ENCODE results near the gene CELF1.

Gene CELF1

GRCh38 chr11:47443028-47443700, 109.8 kb downstream of the CELF1 start:
- DNase-seq = peak; percentile 43

DNA sequence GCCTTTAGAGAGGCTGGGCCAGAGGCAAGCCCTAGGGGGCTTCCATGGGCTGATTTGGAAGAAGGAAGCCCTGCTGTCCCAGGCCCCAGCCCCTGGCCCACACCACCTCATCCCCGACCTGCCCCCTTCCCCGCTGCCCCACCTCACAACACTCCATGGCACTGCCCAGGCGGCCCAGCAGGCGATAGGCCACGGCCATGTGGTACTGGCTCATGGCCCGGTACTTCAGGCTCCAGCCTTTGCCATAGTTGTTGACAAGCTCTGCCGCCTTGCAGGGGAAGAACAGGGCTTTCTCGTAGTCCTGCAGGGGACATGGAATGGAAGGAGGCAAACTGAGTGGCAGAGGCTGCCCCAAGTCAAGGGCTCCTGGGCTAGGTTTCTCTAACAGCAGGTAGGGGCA, 110.4 kb downstream of the CELF1 start:
- DNase-seq = no peak

GRCh38 chr11:47441421-47441820, 111.5 kb downstream of the CELF1 start:
- no peak for DNase-seq

GRCh38 chr11:47440054-47440476, 112.9 kb downstream of the CELF1 start:
- no peak for DNase-seq

DNA sequence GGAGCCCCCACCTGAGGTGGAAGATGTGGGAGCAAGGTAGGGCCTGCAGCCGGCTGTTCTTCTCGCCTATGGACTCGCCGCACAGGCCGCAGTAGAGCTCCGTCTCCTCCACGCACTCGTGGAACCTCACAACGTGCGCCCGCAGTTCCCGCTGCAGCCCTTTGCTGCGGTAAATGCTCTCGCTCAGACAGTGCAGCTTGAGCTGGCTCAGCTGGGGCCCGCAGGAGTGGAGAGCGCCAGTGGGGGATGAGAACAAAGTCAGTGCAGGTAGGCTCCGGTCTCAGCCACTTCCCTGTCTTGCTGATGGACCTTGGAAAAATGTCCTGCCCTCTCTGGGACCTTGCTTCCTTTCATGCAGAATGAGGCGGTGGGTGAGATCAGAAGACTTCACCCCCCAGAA, 114.2 kb downstream of the CELF1 start:
- no peak for DNase-seq

- DNase-seq = no peak
Measured at GRCh38 chr11:47437746-47438418, 115.0 kb downstream of the CELF1 start.

- DNase-seq = no peak
Measured at GRCh38 chr11:47437218-47437745, 115.7 kb downstream of the CELF1 start.

DNA sequence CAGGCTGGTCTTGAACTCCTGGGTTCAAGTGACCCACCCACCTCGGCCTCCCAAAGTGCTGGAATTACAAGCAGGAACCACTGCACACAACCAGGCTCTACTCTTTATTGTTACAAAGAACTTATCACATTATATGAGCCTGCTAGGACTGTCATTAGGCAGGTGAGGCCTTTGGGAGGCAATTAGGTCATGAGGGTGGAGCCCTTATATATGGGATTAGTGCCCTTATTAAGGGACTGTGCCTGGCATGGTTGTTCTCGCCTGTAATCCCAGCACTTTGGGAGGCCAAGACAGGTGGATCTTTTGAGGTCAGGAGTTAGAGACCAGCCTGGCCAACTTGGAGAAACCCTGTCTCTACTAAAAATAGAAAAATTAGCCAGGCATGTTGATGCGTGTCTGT, 116.2 kb downstream of the CELF1 start:
- DNase-seq = no peak

DNA sequence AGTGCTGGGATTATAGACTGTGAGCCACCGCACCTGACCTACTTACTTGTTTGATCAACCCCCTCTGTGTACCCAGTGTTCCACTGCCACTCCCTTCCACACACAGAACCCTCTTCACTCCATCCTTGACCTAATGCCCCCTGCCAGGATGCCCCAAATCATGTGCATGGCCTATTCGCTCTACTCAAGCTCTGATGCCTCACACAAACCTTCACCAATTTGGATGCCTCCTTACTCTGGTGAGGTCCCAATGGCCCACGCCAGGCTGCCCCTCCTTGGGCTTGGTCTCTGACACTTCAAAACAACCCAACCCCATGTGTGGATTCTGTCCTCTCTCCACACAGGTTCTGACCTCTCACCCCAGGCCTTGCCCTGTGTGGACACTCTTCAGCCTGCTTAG, 117.2 kb downstream of the CELF1 start:
- no peak for DNase-seq

DNA sequence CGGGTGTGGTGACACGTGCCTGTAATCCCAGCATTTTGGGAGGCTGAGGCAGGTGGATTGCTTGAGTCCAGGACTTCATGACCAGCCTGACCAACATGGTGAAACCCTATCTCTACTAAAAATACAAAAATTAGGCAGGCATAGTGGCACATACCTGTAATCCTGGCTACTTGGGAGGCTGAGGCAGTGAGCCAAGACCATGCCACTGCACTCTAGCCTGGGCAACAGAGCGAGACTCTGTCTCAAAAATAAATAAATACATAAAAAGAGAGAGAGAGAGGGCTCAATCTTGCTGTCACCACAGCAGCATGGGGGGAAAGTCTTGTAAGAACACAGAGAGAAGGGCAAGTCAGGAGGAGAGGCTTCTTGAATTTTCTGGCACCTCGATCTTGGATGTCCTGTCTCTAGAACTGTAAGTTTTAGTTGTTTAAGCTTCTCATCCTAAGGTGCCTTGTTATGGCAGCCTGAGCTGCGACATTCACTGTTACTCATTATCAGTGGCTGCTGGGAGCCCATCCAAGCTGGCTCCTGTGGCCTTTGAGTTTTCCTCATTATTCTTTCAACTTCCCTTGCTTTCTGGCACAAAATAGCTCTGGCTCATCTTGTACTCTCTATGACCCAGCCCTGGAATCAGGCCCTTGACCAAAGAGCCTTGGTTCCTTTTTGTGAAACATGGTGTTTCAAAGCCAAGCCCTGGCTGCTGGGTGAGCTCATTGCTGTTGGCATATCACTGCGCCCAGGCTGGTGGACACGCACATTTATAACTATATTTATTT, 118.7 kb downstream of the CELF1 start:
- no peak for DNase-seq

DNA sequence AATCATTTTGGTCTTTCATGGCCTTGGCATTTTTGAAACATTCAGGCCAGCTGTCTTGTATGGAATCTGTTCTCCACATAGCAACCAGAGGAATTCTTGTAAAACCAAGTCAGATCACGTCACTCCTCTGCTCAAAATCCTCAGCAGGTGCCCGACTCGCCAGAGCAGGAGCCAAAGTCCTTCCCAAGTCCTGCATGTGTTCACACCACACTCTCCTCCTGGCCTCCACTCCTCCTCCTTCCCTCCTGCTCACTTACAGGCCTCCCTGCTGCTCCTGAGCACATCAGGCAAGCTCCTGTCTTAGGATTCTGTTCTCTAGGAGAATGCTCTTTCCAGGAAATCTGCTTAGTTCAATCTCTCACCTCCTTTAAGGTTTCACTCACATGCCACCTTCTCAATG, 119.8 kb downstream of the CELF1 start:
- DNase-seq = no peak

DNA sequence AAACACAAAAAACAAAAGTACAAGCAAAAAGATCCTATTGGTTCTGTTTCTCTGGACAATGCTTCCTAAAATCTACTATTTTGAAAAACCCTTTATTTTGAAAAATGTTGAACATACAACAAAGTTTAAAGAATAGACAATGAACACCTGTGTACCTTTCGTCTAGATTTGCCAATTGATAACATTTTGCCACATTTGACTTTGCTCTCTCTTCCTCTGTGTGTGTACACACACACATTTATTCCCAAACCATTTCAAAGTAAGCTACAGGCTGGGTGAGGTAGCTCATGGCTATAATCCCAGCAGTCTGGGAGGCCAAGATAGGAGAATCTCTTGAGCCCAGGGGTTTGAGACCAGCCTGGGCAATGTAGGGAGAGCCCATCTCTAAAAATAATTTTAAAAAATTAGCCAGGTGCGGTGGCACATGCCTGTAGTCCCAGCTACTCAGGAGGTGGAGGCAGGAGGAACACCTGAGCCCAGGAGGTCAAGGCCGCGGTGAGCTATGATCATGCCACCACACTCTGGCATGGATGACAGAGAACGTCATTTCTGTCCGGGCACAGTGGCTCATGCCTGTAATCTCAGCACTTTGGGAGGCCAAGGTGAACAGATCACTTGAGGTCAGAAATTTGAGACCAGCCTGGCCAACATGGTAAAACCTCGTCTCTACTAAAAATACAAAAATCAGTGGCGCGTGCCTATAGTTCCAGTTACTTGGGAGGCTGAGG, 121.4 kb downstream of the CELF1 start:
- DNase-seq = no peak

- DNase-seq = no peak
Measured at GRCh38 chr11:47430524-47430923, 122.4 kb downstream of the CELF1 start.

DNA sequence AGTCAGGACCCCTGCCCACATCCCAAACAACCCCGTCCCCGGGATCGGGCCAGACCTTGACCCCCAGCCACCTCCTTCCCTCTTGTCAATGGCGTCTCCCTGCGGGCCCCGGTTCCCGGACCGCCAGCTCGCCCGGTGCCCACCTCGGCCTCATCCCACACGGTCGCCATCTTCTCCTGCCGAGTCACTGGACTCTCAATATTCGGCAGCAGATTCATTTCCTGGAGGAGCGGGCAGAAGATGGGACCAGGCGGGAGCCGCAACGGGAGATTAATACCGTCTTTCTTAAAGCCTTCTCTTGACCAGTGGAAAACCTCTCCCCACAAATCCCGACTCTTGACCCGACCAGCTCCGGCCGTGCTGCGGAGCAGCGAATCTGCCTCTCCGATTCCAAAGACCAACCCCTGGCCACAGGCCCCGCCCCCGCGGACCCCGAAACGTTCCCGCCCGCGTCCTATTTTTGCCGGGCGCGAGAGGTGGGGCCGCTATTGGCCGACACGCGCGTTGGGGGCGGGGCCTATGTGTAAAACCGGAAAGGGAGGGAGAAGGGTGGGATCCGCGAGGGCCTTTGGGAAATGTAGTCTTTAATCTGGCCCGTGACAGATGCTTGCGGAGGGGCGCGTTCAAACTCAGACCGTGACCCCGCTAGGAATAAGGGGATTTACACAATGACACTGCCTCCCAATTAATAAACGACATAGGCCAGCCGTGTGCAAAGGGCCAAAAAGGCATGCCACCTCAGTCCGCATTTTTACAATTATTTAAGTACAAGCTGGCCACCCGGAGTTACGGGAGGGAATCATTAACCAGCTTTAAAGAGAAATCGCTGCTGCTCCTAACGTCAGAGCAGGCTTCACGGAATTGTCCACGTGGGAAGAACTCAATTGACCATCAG, 126.6 kb downstream of the CELF1 start, which contains the start of gene PSMC3:
PSMC3 (minus strand) TSS at position 378 of the 895 bp plus-strand sequence; CDS start at position 218, 160 bp downstream.
- peak; percentile 98 for DNase-seq

- no peak for DNase-seq
Measured at GRCh38 chr11:47425611-47426010, 127.3 kb downstream of the CELF1 start.

- no peak for DNase-seq
Measured at GRCh38 chr11:47418454-47419259, 134.3 kb downstream of the CELF1 start.

- no peak for DNase-seq
Measured at GRCh38 chr11:47417712-47418111, 135.2 kb downstream of the CELF1 start.

GRCh38 chr11:47415949-47416472, 136.9 kb downstream of the CELF1 start:
- no peak for DNase-seq
